SK-N-SH (cell line): ENCODE measurements around the gene DRD2.

ENCODE experiments used
- CHD2 ChIP-seq: fragments of 150-350 bp; IDR thresholded peaks from 2 replicates; pipeline ENCODE4 v1.6.1; 2018; ENCODE audit warnings: low read length; ENCODE audit not compliant: partially characterized antibody
- POLR2AphosphoS5 ChIP-seq: IDR thresholded peaks from 2 replicates; pipeline ENCODE4 v1.6.1; 2012; ENCODE audit warnings: low read depth, low read length
- RXRA ChIP-seq: IDR thresholded peaks from 2 replicates; pipeline ENCODE4 v1.4.0; 2012; ENCODE audit warnings: low read depth, mild to moderate bottlenecking, borderline replicate concordance
- SMC3 ChIP-seq: IDR thresholded peaks from 2 replicates; pipeline ENCODE4 v1.6.1; 2012; ENCODE audit warnings: low read depth, low read length, improper control_type of control experiment
- TAF1 ChIP-seq: IDR thresholded peaks from 2 replicates; pipeline ENCODE4 v1.6.1; 2012; ENCODE audit warnings: low read depth, mild to moderate bottlenecking, low read length, moderate library complexity, borderline replicate concordance
- TEAD4 ChIP-seq: IDR thresholded peaks from 2 replicates; pipeline ENCODE4 v1.4.0; 2012; ENCODE audit warnings: mild to moderate bottlenecking, borderline replicate concordance; ENCODE audit not compliant: insufficient read depth
- TF ChIP-seq, protein P1 (sequence below): IDR thresholded peaks from 2 replicates; pipeline ENCODE4; 2012
- TF ChIP-seq, protein P2 (sequence below): fragments of 200-600 bp; sonication (generic); IDR thresholded peaks from 2 replicates; pipeline ENCODE4 v1.6.1; 2017; ENCODE audit warnings: antibody characterized with exemption, mild to moderate bottlenecking, moderate library complexity
- TF ChIP-seq, protein P3 (sequence below): IDR thresholded peaks from 2 replicates; pipeline ENCODE4 v1.6.1; 2012; ENCODE audit warnings: mild to moderate bottlenecking, low read depth, low read length, moderate library complexity

DNA sequence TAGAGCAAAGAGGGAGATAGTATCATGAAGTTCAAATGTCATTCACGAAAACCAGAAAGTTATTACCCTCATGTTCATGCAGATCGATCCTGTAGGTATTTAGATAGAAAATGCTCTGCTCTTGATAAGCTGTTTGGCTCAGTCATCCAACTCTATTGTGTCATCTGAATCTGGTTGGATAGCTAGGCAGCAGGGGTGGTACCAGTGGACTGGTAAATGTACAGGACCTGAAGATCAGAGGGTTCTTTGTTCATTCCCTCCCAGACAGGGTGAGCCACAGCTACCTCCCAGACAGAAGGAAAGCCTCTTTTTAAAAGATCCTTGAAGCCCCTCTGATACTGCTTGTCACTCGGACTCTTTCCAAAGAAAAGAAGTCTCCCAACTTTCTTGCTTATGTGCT is 29.8 kb upstream of the DRD2 start:
- TF ChIP-seq TEAD4 (no peak), TAF1 (no peak), CHD2 (no peak), POLR2AphosphoS5 (no peak), RXRA (no peak), SMC3 (no peak)
- TF ChIP-seq, protein P1, sequence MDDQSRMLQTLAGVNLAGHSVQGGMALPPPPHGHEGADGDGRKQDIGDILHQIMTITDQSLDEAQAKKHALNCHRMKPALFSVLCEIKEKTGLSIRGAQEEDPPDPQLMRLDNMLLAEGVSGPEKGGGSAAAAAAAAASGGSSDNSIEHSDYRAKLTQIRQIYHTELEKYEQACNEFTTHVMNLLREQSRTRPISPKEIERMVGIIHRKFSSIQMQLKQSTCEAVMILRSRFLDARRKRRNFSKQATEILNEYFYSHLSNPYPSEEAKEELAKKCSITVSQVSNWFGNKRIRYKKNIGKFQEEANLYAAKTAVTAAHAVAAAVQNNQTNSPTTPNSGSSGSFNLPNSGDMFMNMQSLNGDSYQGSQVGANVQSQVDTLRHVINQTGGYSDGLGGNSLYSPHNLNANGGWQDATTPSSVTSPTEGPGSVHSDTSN = no peak
- TF ChIP-seq, protein P2, sequence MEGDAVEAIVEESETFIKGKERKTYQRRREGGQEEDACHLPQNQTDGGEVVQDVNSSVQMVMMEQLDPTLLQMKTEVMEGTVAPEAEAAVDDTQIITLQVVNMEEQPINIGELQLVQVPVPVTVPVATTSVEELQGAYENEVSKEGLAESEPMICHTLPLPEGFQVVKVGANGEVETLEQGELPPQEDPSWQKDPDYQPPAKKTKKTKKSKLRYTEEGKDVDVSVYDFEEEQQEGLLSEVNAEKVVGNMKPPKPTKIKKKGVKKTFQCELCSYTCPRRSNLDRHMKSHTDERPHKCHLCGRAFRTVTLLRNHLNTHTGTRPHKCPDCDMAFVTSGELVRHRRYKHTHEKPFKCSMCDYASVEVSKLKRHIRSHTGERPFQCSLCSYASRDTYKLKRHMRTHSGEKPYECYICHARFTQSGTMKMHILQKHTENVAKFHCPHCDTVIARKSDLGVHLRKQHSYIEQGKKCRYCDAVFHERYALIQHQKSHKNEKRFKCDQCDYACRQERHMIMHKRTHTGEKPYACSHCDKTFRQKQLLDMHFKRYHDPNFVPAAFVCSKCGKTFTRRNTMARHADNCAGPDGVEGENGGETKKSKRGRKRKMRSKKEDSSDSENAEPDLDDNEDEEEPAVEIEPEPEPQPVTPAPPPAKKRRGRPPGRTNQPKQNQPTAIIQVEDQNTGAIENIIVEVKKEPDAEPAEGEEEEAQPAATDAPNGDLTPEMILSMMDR = no peak
- TF ChIP-seq, protein P3, sequence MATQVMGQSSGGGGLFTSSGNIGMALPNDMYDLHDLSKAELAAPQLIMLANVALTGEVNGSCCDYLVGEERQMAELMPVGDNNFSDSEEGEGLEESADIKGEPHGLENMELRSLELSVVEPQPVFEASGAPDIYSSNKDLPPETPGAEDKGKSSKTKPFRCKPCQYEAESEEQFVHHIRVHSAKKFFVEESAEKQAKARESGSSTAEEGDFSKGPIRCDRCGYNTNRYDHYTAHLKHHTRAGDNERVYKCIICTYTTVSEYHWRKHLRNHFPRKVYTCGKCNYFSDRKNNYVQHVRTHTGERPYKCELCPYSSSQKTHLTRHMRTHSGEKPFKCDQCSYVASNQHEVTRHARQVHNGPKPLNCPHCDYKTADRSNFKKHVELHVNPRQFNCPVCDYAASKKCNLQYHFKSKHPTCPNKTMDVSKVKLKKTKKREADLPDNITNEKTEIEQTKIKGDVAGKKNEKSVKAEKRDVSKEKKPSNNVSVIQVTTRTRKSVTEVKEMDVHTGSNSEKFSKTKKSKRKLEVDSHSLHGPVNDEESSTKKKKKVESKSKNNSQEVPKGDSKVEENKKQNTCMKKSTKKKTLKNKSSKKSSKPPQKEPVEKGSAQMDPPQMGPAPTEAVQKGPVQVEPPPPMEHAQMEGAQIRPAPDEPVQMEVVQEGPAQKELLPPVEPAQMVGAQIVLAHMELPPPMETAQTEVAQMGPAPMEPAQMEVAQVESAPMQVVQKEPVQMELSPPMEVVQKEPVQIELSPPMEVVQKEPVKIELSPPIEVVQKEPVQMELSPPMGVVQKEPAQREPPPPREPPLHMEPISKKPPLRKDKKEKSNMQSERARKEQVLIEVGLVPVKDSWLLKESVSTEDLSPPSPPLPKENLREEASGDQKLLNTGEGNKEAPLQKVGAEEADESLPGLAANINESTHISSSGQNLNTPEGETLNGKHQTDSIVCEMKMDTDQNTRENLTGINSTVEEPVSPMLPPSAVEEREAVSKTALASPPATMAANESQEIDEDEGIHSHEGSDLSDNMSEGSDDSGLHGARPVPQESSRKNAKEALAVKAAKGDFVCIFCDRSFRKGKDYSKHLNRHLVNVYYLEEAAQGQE = no peak
